GM19328 (cell line): ENCODE measurements around the gene IP6K3.

Experiments
- ATAC-seq: cut with Tn5 transposase; IDR thresholded peaks from one replicate; pipeline ENCODE4 v1.9.1; 2021; ENCODE audit warnings: mild to moderate bottlenecking, moderate library complexity; ENCODE audit not compliant: unreplicated experiment

The IP6K3 gene

GRCh38 chr6:33692078-33692759 is 54.5 kb downstream of the IP6K3 start:
- ATAC-seq, result no peak

GRCh38 chr6:33691456-33692077 is 55.1 kb downstream of the IP6K3 start:
- no peak for ATAC-seq

- no peak for ATAC-seq
Measured at GRCh38 chr6:33690766-33691165, 55.9 kb downstream of the IP6K3 start.

- ATAC-seq, result no peak
Measured at GRCh38 chr6:33689879-33690278, 56.8 kb downstream of the IP6K3 start.

- ATAC-seq, result no peak
Measured at GRCh38 chr6:33689148-33689494, 57.6 kb downstream of the IP6K3 start.

GRCh38 chr6:33688451-33689147 is 58.1 kb downstream of the IP6K3 start:
- ATAC-seq, result no peak

GRCh38 chr6:33688006-33688405 is 58.7 kb downstream of the IP6K3 start:
- no peak for ATAC-seq

- ATAC-seq, result no peak
Measured at GRCh38 chr6:33686981-33687975, 59.4 kb downstream of the IP6K3 start.

- ATAC-seq, result no peak
Measured at GRCh38 chr6:33686225-33686924, 60.3 kb downstream of the IP6K3 start.

- ATAC-seq, result no peak
Measured at GRCh38 chr6:33685411-33686224, 61.1 kb downstream of the IP6K3 start.

- no peak for ATAC-seq
Measured at GRCh38 chr6:33684983-33685382, 61.7 kb downstream of the IP6K3 start.

GRCh38 chr6:33684428-33684896 is 62.2 kb downstream of the IP6K3 start:
- ATAC-seq, result no peak

- ATAC-seq, result no peak
Measured at GRCh38 chr6:33683576-33684427, 62.9 kb downstream of the IP6K3 start.

- no peak for ATAC-seq
Measured at GRCh38 chr6:33683051-33683571, 63.6 kb downstream of the IP6K3 start.

GRCh38 chr6:33682341-33682740 is 64.4 kb downstream of the IP6K3 start:
- ATAC-seq, result no peak

GRCh38 chr6:33679761-33680160 is 66.9 kb downstream of the IP6K3 start:
- no peak for ATAC-seq

GRCh38 chr6:33678932-33679490 is 67.7 kb downstream of the IP6K3 start:
- no peak for ATAC-seq
